H9 (cell line): ENCODE data around the gene DAB2IP. TPM values are rescaled to one million over a fixed set of nuclear protein-coding genes. Genes with fewer than 3 reads are reported as not detected.

Experiments used
- DNase-seq: peaks from one replicate; pipeline ENCODE4 v3.0.0-alpha.2; 2017
- H2AFZ ChIP-seq: one replicate; pipeline ENCODE4 v1.6.1; 2013; ENCODE audit warnings: mild to moderate bottlenecking, low read length, control low read depth, moderate library complexity
- H2AK5ac ChIP-seq: 2 replicates; pipeline ENCODE4 v1.6.1; 2013; ENCODE audit warnings: low read length, control low read depth, mixed read lengths; ENCODE audit not compliant: insufficient read length
- H2BK120ac ChIP-seq: one replicate; pipeline ENCODE4 v1.6.1; 2013; ENCODE audit warnings: low read depth, mild to moderate bottlenecking, low read length, control low read depth, inconsistent platforms; ENCODE audit not compliant: poor library complexity, severe bottlenecking
- H2BK12ac ChIP-seq: 2 replicates; pipeline ENCODE4 v1.6.1; 2013; ENCODE audit warnings: low read length, control low read depth, mixed read lengths, low read depth; ENCODE audit not compliant: insufficient read length
- H2BK15ac ChIP-seq: 2 replicates; pipeline ENCODE4 v1.6.1; 2013; ENCODE audit warnings: low read depth, low read length, control low read depth
- H2BK20ac ChIP-seq: one replicate; pipeline ENCODE4 v1.6.1; 2013; ENCODE audit warnings: low read depth, mild to moderate bottlenecking, low read length, control low read depth, inconsistent platforms; ENCODE audit not compliant: poor library complexity, severe bottlenecking
- H2BK5ac ChIP-seq: 2 replicates; pipeline ENCODE4 v1.6.1; 2013; ENCODE audit warnings: low read length, control low read depth, mixed read lengths; ENCODE audit not compliant: insufficient read length
- H3K14ac ChIP-seq: 2 replicates; pipeline ENCODE4 v1.6.1; 2013; ENCODE audit warnings: low read length, control low read depth; ENCODE audit not compliant: insufficient read depth
- H3K18ac ChIP-seq: 2 replicates; pipeline ENCODE4 v1.6.1; 2013; ENCODE audit warnings: low read depth, mild to moderate bottlenecking, mixed read lengths, low read length, control low read depth; ENCODE audit not compliant: insufficient read length
- H3K23ac ChIP-seq: 2 replicates; pipeline ENCODE4 v1.6.1; 2013; ENCODE audit warnings: low read length, control low read depth, mixed read lengths, low read depth; ENCODE audit not compliant: insufficient read length
- H3K23me2 ChIP-seq: 2 replicates; pipeline ENCODE4 v1.6.1; 2013; ENCODE audit warnings: low read depth, mild to moderate bottlenecking, mixed read lengths, low read length, control low read depth; ENCODE audit not compliant: insufficient read length, poor library complexity, severe bottlenecking
- H3K27ac ChIP-seq: 2 replicates; pipeline ENCODE4 v1.5.1; 2013; ENCODE audit warnings: low read length, control low read depth, mixed read lengths, low read depth; ENCODE audit not compliant: insufficient read length
- H3K27me3 ChIP-seq: 2 replicates; pipeline ENCODE4 v1.6.1; 2013; ENCODE audit warnings: low read length, control low read depth, inconsistent platforms; ENCODE audit not compliant: insufficient read depth
- H3K4ac ChIP-seq: 2 replicates; pipeline ENCODE4 v1.6.1; 2013; ENCODE audit warnings: low read depth, mild to moderate bottlenecking, control low read depth, inconsistent platforms, low read length, moderate library complexity
- H3K4me1 ChIP-seq: 2 replicates; pipeline ENCODE4 v1.6.1; 2013; ENCODE audit warnings: low read length, control low read depth, inconsistent platforms; ENCODE audit not compliant: insufficient read depth
- H3K4me2 ChIP-seq: 2 replicates; pipeline ENCODE4 v1.6.1; 2013; ENCODE audit warnings: low read length, control low read depth, mixed read lengths; ENCODE audit not compliant: insufficient read length, insufficient read depth
- H3K56ac ChIP-seq: 2 replicates; pipeline ENCODE4 v1.6.1; 2013; ENCODE audit warnings: low read depth, mild to moderate bottlenecking, mixed read lengths, low read length, control low read depth; ENCODE audit not compliant: insufficient read length
- H3K79me1 ChIP-seq: 2 replicates; pipeline ENCODE4 v1.6.1; 2013; ENCODE audit warnings: low read depth, mild to moderate bottlenecking, moderate library complexity, low read length, control low read depth, inconsistent platforms; ENCODE audit not compliant: insufficient read depth, poor library complexity, severe bottlenecking
- H3K79me2 ChIP-seq: 2 replicates; pipeline ENCODE4 v1.6.1; 2013; ENCODE audit warnings: low read length, control low read depth, inconsistent platforms; ENCODE audit not compliant: insufficient read depth
- H3K9ac ChIP-seq: 2 replicates; pipeline ENCODE4 v1.6.1; 2013; ENCODE audit warnings: low read length, control low read depth, mixed read lengths; ENCODE audit not compliant: insufficient read length; ENCODE audit errors: extremely low read depth
- H3K9me3 ChIP-seq: one replicate; pipeline ENCODE4 v1.6.1; 2013; ENCODE audit warnings: low read depth, low read length, inconsistent platforms; ENCODE audit not compliant: control insufficient read depth
- H3T11ph ChIP-seq: one replicate; pipeline ENCODE4 v1.6.1; 2013; ENCODE audit warnings: mild to moderate bottlenecking, low read length, control low read depth, inconsistent platforms
- H4K20me1 ChIP-seq: one replicate; pipeline ENCODE4 v1.6.1; 2013; ENCODE audit not compliant: control insufficient read depth, insufficient read length, insufficient read depth
- H4K5ac ChIP-seq: 2 replicates; pipeline ENCODE4 v1.6.1; 2013; ENCODE audit warnings: low read depth, mild to moderate bottlenecking, mixed read lengths, low read length, control low read depth; ENCODE audit not compliant: insufficient read length
- H4K8ac ChIP-seq: replicated peaks from 2 replicates; pipeline ENCODE4 v1.6.1; 2013; ENCODE audit warnings: low read length, control low read depth, mixed read lengths, low read depth; ENCODE audit not compliant: insufficient read length
- H4K91ac ChIP-seq: 2 replicates; pipeline ENCODE4 v1.6.1; 2013; ENCODE audit warnings: low read depth, mild to moderate bottlenecking, moderate library complexity, mixed read lengths, low read length, control low read depth; ENCODE audit not compliant: insufficient read length
- H3K27ac Mint-ChIP-seq, 3 experiments: 2 replicates in 2 of 3; 3 replicates in 1 of 3; pipeline ENCODE4 v1.8.0; 2020 to 2021; ENCODE audit warnings: mixed read lengths in 3 of 3, mild to moderate bottlenecking in 1 of 3, moderate library complexity in 1 of 3
- H3K27me3 Mint-ChIP-seq: 2 replicates; pipeline ENCODE4 v1.8.0; 2021; ENCODE audit warnings: low read depth, mild to moderate bottlenecking, moderate library complexity, mixed read lengths
- H3K36me3 Mint-ChIP-seq, 3 experiments: 2 replicates in 2 of 3; 3 replicates in 1 of 3; pipeline ENCODE4 v1.8.0; 2020 to 2021; ENCODE audit warnings: low read depth in 3 of 3, mixed read lengths in 3 of 3; ENCODE audit not compliant: insufficient read depth in 1 of 3
- H3K4me1 Mint-ChIP-seq, 2 experiments: 2 replicates each; pipeline ENCODE4 v1.8.0; 2020; ENCODE audit warnings: mixed read lengths in 2 of 2
- H3K4me3 Mint-ChIP-seq, 2 experiments: 2 replicates in 1 of 2; 3 replicates in 1 of 2; pipeline ENCODE4 v1.8.0; 2020 to 2021; ENCODE audit warnings: mild to moderate bottlenecking in 2 of 2, mixed read lengths in 2 of 2, moderate library complexity in 1 of 2
- H3K9me3 Mint-ChIP-seq, 2 experiments: 2 replicates in 1 of 2; 3 replicates in 1 of 2; pipeline ENCODE4 v1.8.0; 2020; ENCODE audit warnings: mild to moderate bottlenecking in 2 of 2, mixed read lengths in 2 of 2, moderate library complexity in 1 of 2
- WGBS: extraction: QIAGEN DNeasy Blood & Tissue Kit; methylation state at CpG from one replicate; pipeline ENCODE4 v1.1.7; 2013; ENCODE audit warnings: missing lambda C conversion rate, low lambda C conversion rate, mixed read lengths; ENCODE audit not compliant: insufficient read length; ENCODE audit errors: extremely low coverage; 5-methylcytosine and 5-hydroxymethylcytosine counted together
- total RNA-seq: library from RNA; stranded (reverse); gene quantifications from 2 replicates; pipeline ENCODE4 v1.2.1, GENCODE V29; 2021
- TF ChIP-seq, protein P1 (sequence below): fragments of 200-600 bp; sonication (generic); conservative IDR thresholded peaks from 3 replicates; pipeline ENCODE4 v1.8.0; 2021; ENCODE audit warnings: antibody characterized with exemption, mild to moderate bottlenecking

DAB2IP gene
- total RNA-seq, 1 experiment from 2014 or later: 22.6 TPM

- Mint-ChIP-seq H3K9me3 (no peaks in the 10 kb centered on the region), H3K36me3 (no peaks in the 10 kb centered on the region; a peak in 1 of 7 replicates), H3K4me3 (no peak overlapping the region), H3K4me1 (peaks cover 43 to 50% of the 10 kb centered on the region in 2 experiments), H3K27me3 (no peaks in the 10 kb centered on the region), H3K27ac (no peak overlapping the region)
- Histone ChIP-seq H3K18ac (no peak overlapping the region), H3K4me2 (no peak overlapping the region), H3T11ph (no peak overlapping the region), H2BK12ac (no peak overlapping the region), H2AK5ac (no peak overlapping the region), H3K27ac (no peak overlapping the region), H2BK5ac (no peak overlapping the region), H3K9me3 (no peaks in the 10 kb centered on the region), H4K5ac (no peak overlapping the region), H4K8ac (no peak overlapping the region), H3K79me1 (no peaks in the 10 kb centered on the region), H4K20me1 (no peaks in the 10 kb centered on the region), H3K9ac (no peak overlapping the region), H4K91ac (no peak overlapping the region), H3K14ac (no peak overlapping the region), H2BK15ac (no peak overlapping the region), H3K4ac (no peak overlapping the region), H3K27me3 (no peaks in the 10 kb centered on the region), H2BK20ac (no peak overlapping the region), H3K23me2 (no peaks in the 10 kb centered on the region), H2BK120ac (no peak overlapping the region), H3K56ac (no peak overlapping the region), H3K23ac (no peak overlapping the region), H3K79me2 (no peaks in the 10 kb centered on the region), H2AFZ (no peak overlapping the region), H3K4me1 (peaks cover 14% of the 10 kb centered on the region; the same call in 1 of the 2 replicates)
- WGBS: no CpG with 5 or more reads among the region's 15 CpGs
- TF ChIP-seq, protein P1, sequence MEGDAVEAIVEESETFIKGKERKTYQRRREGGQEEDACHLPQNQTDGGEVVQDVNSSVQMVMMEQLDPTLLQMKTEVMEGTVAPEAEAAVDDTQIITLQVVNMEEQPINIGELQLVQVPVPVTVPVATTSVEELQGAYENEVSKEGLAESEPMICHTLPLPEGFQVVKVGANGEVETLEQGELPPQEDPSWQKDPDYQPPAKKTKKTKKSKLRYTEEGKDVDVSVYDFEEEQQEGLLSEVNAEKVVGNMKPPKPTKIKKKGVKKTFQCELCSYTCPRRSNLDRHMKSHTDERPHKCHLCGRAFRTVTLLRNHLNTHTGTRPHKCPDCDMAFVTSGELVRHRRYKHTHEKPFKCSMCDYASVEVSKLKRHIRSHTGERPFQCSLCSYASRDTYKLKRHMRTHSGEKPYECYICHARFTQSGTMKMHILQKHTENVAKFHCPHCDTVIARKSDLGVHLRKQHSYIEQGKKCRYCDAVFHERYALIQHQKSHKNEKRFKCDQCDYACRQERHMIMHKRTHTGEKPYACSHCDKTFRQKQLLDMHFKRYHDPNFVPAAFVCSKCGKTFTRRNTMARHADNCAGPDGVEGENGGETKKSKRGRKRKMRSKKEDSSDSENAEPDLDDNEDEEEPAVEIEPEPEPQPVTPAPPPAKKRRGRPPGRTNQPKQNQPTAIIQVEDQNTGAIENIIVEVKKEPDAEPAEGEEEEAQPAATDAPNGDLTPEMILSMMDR: no peak
- DNase-seq: peak; percentile 80
These were observed 92.1 kb downstream of the DAB2IP start for GRCh38 chr9:121743441-121744001.
